Endothelial cell (in vitro differentiated cells): Measurements from ENCODE around the gene ZNF320. TPM values are rescaled to one million over a fixed set of nuclear protein-coding genes. Genes with fewer than 3 reads are reported as not detected.
A peak's percentile ranks its signal among the peaks of the same experiment; 100 is the strongest.
"Not testable (repeated sequence)": the region's sequence is repeated elsewhere in the genome, so short reads cannot be mapped to it uniquely, and the experiment has no call there.

Source experiments
- DNase-seq: peaks from one replicate; pipeline ENCODE4 v3.0.0; 2021; ENCODE audit warnings: low spot score
- H3K27ac Mint-ChIP-seq: one replicate; pipeline ENCODE4 v1.8.0; 2021; ENCODE audit warnings: mixed read lengths, inconsistent platforms; ENCODE audit not compliant: unreplicated experiment
- H3K27me3 Mint-ChIP-seq: one replicate; pipeline ENCODE4 v1.8.0; 2021; ENCODE audit warnings: mild to moderate bottlenecking, moderate library complexity, mixed read lengths, inconsistent platforms; ENCODE audit not compliant: unreplicated experiment
- H3K36me3 Mint-ChIP-seq: one replicate; pipeline ENCODE4 v1.8.0; 2021; ENCODE audit warnings: mild to moderate bottlenecking, low read depth, mixed read lengths, inconsistent platforms; ENCODE audit not compliant: unreplicated experiment
- H3K4me1 Mint-ChIP-seq: one replicate; pipeline ENCODE4 v1.8.0; 2021; ENCODE audit warnings: mild to moderate bottlenecking, mixed read lengths, inconsistent platforms; ENCODE audit not compliant: unreplicated experiment
- H3K4me3 Mint-ChIP-seq: one replicate; pipeline ENCODE4 v1.8.0; 2021; ENCODE audit warnings: mild to moderate bottlenecking, mixed read lengths, inconsistent platforms; ENCODE audit not compliant: unreplicated experiment
- H3K9me3 Mint-ChIP-seq: one replicate; pipeline ENCODE4 v1.8.0; 2021; ENCODE audit warnings: mixed read lengths, inconsistent platforms; ENCODE audit not compliant: unreplicated experiment
- total RNA-seq: library from RNA; stranded (reverse); fragmentation: NEBNext Ultra II Directional; extraction: Animal tissue kit (Norgen Biotek cat#: 25700); gene quantifications from one replicate; pipeline ENCODE4 v1.2.1, GENCODE V29; 2021; ENCODE audit not compliant: unreplicated experiment
- TF ChIP-seq, protein P1 (sequence below): fragments of 200-600 bp; sonication (generic); IDR thresholded peaks from one replicate; pipeline ENCODE4 v1.5.0; 2021; ENCODE audit warnings: antibody characterized with exemption; ENCODE audit not compliant: unreplicated experiment

Gene ZNF320
- total RNA-seq, 1 donor from 2014 or later = 34.7 TPM

DNA sequence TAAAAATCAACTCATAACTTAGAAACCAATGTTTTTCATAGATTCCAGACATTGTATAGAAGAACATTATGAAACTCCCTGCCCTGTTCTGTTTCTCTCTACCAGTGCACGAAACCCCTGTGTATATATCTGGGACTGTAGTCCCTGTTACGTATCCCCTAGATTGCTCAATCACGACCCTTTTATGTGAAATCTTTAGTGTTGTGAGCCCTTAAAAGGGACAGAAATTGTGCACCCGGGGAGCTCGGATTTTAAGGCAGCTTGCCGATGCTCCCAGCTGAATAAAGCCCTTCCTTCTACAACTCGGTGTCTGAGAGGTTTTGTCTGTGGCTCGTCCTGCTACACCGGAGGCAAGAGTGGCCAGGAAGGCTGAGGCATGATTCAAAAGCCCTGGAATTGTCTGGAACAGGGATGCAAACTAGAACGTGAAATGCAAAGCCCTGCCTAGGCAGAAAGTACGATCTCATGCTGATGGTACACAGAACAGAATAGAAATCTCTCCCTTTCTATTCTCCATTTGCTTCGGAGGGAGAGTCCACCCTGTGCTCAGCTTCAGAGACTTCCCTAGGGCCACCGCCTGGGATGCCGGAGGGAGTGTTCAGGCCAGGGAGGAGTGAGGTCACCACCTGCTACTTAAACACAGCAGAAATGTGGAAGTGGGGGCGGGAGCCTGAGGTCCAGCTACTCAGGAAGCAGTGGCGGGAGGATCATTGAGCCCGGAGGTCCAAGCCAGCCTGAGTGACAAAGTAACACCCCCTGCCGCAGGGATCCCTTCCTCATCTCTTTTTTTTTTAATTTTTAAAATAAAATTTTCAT lies 26.6 kb upstream of the ZNF320 start:
- Mint-ChIP-seq H3K4me3 (peak overlapping the region; percentile 92), H3K9me3 (peaks cover 5% of the 10 kb centered on the region), H3K27ac (peak overlapping the region; percentile 87), H3K36me3 (peaks cover 20% of the 10 kb centered on the region), H3K4me1 (peaks cover 21% of the 10 kb centered on the region), H3K27me3 (peaks cover 9% of the 10 kb centered on the region)
- peak; percentile 35 for DNase-seq
- TF ChIP-seq, protein P1, sequence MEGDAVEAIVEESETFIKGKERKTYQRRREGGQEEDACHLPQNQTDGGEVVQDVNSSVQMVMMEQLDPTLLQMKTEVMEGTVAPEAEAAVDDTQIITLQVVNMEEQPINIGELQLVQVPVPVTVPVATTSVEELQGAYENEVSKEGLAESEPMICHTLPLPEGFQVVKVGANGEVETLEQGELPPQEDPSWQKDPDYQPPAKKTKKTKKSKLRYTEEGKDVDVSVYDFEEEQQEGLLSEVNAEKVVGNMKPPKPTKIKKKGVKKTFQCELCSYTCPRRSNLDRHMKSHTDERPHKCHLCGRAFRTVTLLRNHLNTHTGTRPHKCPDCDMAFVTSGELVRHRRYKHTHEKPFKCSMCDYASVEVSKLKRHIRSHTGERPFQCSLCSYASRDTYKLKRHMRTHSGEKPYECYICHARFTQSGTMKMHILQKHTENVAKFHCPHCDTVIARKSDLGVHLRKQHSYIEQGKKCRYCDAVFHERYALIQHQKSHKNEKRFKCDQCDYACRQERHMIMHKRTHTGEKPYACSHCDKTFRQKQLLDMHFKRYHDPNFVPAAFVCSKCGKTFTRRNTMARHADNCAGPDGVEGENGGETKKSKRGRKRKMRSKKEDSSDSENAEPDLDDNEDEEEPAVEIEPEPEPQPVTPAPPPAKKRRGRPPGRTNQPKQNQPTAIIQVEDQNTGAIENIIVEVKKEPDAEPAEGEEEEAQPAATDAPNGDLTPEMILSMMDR = no peak

DNA sequence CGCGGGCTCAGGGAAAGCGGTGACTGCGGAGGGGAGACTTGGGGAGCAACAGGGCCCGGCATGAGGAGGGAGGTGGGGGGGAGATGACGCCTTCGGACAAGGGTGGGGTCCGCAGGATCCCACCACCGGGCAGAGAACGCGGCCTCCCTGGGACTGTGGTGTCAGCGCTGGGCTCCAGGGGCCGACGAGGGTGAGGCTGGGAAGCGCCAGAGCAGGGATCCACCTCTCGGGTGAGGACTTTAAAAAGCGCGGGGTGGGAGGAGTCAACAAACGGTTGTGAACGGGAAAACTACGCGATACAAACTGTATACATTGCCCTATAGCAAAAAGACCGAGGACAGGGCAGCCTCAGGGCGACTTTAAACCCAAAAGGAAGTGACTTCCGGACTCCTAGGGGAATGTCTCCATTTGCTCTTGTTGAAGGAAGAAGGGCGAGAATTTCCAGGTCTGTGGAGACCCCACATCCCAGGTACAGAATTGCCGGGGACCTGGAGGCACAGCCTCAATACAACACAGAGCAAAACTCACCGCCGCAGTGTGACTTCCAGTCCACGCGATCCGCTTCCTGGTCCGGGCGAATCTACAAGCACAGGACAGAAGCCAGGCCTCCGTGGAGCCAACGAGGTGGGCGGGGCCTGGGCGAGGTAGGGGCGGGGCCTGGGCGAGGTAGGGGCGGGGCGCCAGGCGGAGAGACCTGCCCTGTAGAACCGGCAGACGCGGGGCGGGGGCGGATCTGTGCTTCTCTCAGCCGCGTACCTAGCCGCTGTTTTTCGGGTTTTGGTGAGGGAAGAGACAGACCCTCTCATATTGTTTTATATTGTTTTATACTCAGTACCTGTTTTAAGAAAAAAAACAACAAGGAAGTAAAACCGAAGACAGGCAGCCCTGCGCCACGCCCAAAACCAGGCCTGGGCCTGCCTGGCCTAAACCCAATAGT lies 25.7 kb upstream of the ZNF320 start, which contains the start of gene ZNF888:
TSS of gene ZNF888 (minus strand) at position 588 of the 937 bp plus-strand sequence. CDS start 5,555 bp downstream, outside the sequence.
- Mint-ChIP-seq H3K27ac (peak within 1 kb of the TSS; percentile 95), H3K4me3 (peak within 1 kb of the TSS; percentile 92), H3K4me1 (peaks cover 22% of the 10 kb centered on the region), H3K27me3 (peaks cover 9% of the 10 kb centered on the region), H3K9me3 (peaks cover 5% of the 10 kb centered on the region), H3K36me3 (peaks cover 15% of the 10 kb centered on the region)
- DNase-seq = peak; percentile 90
- TF ChIP-seq, protein P1 = no peak

DNA sequence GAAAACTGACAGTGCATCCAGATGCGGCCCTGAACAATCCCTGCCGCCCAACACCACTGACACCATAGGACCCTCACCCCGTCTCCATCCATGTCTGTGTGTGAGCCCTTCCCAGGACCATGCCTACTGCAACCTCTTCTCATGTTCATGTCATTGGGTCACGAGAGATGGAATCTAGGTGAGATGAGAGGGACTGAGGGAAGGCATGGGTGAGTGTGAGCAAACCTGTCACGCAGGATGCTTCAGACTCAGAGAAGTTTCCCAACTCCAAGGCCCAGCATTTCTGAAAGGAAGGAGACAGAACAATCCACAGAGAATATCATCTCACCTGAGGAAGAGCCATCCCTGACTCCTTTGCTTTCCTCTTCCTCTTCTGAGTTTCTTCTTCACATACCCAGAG lies 20.1 kb upstream of the ZNF320 start:
- H3K9me3 Mint-ChIP-seq = peaks cover 4% of the 10 kb centered on the region
- H3K36me3 Mint-ChIP-seq = peaks cover 9% of the 10 kb centered on the region
- no peak for DNase-seq
- H3K27me3 Mint-ChIP-seq = peaks cover 6% of the 10 kb centered on the region
- no peak overlapping the region for H3K4me3 Mint-ChIP-seq
- H3K27ac Mint-ChIP-seq = no peak overlapping the region
- TF ChIP-seq, protein P1 = no peak
- peaks cover 27% of the 10 kb centered on the region for H3K4me1 Mint-ChIP-seq

DNA sequence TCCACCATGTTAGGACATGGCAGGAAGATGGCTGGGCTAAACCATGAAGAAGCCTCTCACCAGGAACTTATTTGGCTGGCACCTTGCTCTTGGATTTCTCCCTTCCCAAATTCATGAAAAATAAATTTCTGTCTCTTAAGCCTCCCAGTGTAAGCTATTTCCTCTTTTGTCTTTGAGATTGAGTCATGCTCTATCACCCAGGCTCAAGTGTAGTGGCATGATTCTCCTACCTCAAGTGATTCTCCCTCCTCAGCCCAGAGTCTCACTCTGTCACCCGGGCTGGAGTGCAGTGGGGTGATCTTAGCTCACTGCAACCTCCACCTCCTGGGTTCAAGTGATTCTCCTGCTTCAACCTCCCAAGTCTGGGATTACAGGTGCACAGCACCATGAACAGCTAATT lies 13.2 kb upstream of the ZNF320 start:
- Mint-ChIP-seq H3K36me3 (peaks cover 28% of the 10 kb centered on the region), H3K9me3 (no peaks in the 10 kb centered on the region), H3K27me3 (no peaks in the 10 kb centered on the region), H3K4me3 (no peak overlapping the region), H3K4me1 (peaks cover 3% of the 10 kb centered on the region), H3K27ac (no peak overlapping the region)
- TF ChIP-seq, protein P1 = no peak
- no peak for DNase-seq

DNA sequence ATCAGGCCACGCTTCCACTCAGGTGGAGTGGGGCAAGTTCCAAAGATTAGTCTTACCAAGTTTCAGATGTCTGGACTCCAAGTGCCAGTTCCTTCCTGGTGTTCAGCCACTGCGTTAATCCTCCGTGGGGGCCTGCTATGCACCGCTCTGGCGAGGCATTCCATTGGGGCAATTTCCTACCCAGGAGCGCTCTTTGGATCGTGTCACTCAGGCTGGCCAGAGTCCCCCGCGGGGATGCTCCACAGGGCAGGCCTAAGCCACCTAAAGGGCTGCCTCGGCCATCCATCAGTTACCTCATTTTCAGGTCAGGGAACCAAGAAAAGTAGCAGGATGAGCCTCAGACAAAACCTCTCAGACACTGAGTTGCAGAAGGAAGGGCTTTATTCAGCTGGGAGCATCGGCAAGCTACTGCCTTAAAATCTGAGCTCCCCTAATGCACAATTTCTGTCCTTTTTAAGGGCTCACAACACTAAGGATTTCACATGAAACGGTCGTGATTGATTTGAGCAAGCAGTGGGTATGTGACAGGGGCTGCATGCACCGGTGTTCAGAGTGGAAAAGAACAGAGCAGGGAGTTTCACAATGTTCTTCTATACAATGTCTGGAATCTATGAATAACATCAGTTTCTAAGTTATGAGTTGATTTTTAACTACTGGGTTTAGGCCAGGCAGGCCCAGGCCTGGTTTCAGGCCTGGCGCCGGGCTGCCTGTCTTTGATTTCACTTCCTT lies 6.8 kb upstream of the ZNF320 start:
- peaks cover 24% of the 10 kb centered on the region for H3K36me3 Mint-ChIP-seq
- not testable (repeated sequence) for H3K4me3 Mint-ChIP-seq, H3K27ac Mint-ChIP-seq, H3K4me1 Mint-ChIP-seq, H3K27me3 Mint-ChIP-seq, H3K9me3 Mint-ChIP-seq, DNase-seq
